Measurements from ENCODE around the gene DNAAF5. TPM values are rescaled to one million over a fixed set of nuclear protein-coding genes. Genes with fewer than 3 reads are reported as not detected.

The DNAAF5 gene
- total and polyA plus RNA-seq, 2 experiments from 2014 or later, result 32.7 to 93.8 TPM

DNA sequence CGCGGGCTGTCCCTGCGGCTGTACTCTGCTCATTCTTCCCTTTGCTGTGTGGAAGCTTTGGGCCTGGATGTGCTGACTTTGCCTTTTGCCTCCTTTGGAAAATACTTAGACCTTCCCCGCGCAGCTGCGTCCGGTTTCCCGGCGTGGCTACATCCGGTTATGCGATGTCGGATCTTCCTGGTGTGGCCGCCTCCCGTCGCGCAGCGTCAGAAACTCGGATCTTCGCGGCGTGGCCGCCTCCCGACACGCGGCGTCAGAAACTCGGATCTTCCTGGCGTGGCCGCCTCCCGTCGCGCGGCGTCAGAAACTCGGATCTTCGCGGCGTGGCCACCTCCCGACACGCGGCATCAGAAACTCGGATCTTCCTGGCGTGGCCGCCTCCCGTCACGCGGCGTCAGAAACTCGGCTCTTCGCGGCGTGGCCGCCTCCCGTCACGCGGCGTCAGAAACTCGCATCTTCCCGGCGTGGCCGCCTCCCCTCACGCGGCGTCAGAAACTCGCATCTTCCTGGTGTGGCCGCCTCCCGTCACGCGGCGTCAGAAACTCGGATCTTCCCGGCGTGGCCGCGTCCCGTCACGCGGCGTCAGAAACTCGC, 55.5 kb downstream of the DNAAF5 start:
- H3K27ac ChIP-seq, result peak overlapping the region; percentile 68
- H3K27me3 ChIP-seq, result no peaks in the 10 kb centered on the region
- DNase-seq (ENCODE audit: low read depth in 1 of 2, low spot score in 1 of 2), result no peak
- no peaks in the 10 kb centered on the region for H3K4me1 ChIP-seq (ENCODE audit: low read depth)
- H3K9me3 ChIP-seq (ENCODE audit: low read depth), result no peaks in the 10 kb centered on the region
- TF ChIP-seq, protein P1, sequence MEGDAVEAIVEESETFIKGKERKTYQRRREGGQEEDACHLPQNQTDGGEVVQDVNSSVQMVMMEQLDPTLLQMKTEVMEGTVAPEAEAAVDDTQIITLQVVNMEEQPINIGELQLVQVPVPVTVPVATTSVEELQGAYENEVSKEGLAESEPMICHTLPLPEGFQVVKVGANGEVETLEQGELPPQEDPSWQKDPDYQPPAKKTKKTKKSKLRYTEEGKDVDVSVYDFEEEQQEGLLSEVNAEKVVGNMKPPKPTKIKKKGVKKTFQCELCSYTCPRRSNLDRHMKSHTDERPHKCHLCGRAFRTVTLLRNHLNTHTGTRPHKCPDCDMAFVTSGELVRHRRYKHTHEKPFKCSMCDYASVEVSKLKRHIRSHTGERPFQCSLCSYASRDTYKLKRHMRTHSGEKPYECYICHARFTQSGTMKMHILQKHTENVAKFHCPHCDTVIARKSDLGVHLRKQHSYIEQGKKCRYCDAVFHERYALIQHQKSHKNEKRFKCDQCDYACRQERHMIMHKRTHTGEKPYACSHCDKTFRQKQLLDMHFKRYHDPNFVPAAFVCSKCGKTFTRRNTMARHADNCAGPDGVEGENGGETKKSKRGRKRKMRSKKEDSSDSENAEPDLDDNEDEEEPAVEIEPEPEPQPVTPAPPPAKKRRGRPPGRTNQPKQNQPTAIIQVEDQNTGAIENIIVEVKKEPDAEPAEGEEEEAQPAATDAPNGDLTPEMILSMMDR (IDR thresholded peaks at IDR 0.05; ENCODE audit: low read depth, low read length), result no peak
- peaks cover 21% of the 10 kb centered on the region for H3K36me3 ChIP-seq
- no peak overlapping the region for H3K4me3 ChIP-seq

DNA sequence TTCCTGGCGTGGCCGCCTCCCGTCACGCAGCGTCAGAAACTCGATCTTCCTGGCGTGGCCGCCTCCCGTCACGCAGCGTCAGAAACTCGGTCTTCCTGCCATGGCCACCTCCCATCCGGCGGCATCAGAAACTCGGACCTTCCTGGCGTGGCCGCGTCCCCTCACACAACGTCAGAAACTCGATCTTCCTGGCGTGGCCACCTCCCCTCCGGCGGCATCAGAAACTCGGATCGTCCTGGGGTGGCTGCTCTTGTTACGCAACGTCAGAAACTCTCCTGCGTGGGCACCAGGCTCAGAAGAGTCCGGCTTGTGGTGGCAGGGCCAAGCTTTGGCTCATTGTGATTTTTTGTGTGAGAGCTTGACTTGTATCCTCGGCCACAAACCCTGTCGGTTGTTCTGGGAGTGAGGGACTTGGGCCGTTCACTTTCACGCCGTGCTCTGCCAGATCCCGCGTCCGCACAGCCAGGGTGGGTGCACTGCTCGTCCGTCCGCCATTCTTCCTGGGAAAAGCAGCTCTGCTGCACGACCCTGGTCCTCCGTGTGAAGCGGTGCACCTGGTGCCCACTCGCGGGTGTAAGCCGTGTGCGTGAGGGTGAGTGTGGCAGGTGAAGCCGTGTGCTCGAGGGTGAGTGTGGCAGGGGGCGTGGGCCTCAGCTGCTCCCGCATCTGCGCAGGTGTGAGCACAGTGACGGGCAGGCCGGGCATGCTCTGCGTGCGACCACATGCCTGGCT, 56.4 kb downstream of the DNAAF5 start:
- no peak for DNase-seq (ENCODE audit: low read depth in 1 of 2, low spot score in 1 of 2)
- TF ChIP-seq, protein P1 (IDR thresholded peaks at IDR 0.05; ENCODE audit: low read depth, low read length), result no peak
- H3K9me3 ChIP-seq (ENCODE audit: low read depth), result no peaks in the 10 kb centered on the region
- no peaks in the 10 kb centered on the region for H3K4me1 ChIP-seq (ENCODE audit: low read depth)
- H3K27me3 ChIP-seq, result no peaks in the 10 kb centered on the region
- peaks cover 21% of the 10 kb centered on the region for H3K36me3 ChIP-seq
- no peak overlapping the region for H3K4me3 ChIP-seq
- H3K27ac ChIP-seq, result no peak overlapping the region

DNA sequence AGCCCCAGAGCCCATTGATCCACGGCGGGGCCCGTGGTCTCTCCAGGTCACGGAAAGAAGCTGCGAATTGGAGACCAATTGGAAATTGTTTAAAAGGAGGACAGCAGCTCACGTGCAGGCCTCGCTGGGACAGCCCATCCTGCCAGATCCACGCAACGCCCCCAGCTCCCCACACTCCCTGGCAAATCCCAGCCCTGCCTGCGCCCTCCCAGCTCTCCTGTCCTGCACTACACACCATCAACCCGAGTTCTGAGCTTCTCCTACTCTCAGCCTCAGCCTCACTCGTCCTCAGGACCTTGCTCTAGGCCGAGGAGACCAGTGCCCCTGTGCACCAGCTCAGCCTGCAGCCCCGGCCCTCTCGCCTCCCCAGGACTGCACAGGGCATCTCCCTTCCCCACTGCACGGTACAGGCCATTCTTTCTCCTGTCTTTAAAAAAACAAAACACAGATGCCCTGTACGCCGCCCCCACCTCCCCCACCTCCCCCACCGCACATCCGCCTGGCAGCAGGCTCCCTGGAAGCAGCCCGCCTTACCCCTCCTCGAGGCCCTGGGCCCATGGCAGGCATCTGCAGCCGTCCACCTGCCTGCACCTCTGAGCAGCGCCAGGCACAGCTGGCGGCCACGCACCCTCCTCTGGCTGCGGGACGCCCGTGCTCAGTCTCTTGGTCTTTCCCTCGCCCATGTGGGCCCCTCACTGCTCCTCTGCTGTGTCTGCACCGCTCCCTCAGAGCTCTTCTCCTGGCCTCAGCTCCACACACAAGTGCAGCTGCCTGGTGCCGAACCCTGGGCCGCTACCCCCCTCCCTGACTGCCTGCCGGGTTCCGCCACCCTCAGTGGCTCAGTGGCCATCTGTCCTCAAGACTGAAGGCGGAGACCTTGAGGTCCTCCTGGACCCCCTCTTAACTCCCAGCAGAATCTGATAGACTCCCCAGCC, 57.3 kb downstream of the DNAAF5 start:
- H3K9me3 ChIP-seq (ENCODE audit: low read depth), result no peaks in the 10 kb centered on the region
- H3K4me3 ChIP-seq, result no peak overlapping the region
- H3K36me3 ChIP-seq, result peaks cover 20% of the 10 kb centered on the region
- TF ChIP-seq, protein P1 (IDR thresholded peaks at IDR 0.05; ENCODE audit: low read depth, low read length), result no peak
- H3K27ac ChIP-seq, result no peak overlapping the region
- no peaks in the 10 kb centered on the region for H3K4me1 ChIP-seq (ENCODE audit: low read depth)
- DNase-seq (ENCODE audit: low read depth in 1 of 2, low spot score in 1 of 2), result no peak
- no peaks in the 10 kb centered on the region for H3K27me3 ChIP-seq

DNA sequence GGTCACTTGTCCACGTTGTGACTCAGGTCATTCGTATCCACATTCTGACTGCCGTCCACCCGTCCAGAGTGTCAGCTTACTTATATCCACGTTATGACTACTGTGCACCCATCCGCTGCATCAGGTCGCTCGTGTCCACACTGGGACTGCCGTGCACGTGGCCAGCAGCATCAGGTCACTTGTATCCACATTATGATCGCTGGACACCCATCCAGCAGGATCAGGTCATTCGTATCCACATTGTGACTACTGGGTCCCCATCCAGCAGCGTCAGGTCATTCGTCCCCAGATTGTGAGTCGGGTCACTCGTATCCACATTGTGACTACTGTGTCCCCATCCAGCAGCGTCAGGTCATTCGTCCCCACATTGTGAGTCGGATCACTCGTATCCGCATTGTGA, 58.5 kb downstream of the DNAAF5 start:
- TF ChIP-seq, protein P1 (IDR thresholded peaks at IDR 0.05; ENCODE audit: low read depth, low read length), result no peak
- Histone ChIP-seq H3K4me1 (ENCODE audit: low read depth) (no peaks in the 10 kb centered on the region), H3K9me3 (ENCODE audit: low read depth) (no peaks in the 10 kb centered on the region), H3K36me3 (peaks cover 20% of the 10 kb centered on the region), H3K27me3 (no peaks in the 10 kb centered on the region), H3K4me3 (no peak overlapping the region), H3K27ac (no peak overlapping the region)
- DNase-seq (ENCODE audit: low read depth in 1 of 2, low spot score in 1 of 2), result no peak

DNA sequence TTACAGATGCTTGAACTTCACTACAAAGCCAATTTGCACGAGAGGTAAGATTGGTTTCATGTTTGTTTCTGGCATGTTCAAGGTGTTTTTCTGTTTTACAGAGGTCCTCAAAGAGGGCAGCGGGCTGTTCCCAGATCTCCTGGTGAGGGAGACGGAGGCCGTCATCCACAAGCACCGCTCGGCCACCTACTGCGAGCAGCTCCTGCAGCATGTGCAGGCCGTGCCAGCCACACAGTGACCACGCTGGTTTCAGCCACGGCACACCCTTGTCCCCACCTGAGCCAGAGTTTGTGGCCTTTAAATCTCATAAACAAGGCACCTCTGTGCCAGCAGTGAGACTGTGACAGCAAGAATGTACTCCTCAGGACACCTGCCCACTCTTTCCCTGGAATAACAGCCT, 58.9 kb downstream of the DNAAF5 start:
- DNase-seq (ENCODE audit: low read depth in 1 of 2, low spot score in 1 of 2), result no peak

More for the DNA sequence above, 58.9 kb downstream of the DNAAF5 start:
- H3K4me1 ChIP-seq (ENCODE audit: low read depth), result no peaks in the 10 kb centered on the region
- H3K9me3 ChIP-seq (ENCODE audit: low read depth), result no peaks in the 10 kb centered on the region
- H3K4me3 ChIP-seq, result no peak overlapping the region
- peaks cover 20% of the 10 kb centered on the region for H3K36me3 ChIP-seq
- TF ChIP-seq, protein P1 (IDR thresholded peaks at IDR 0.05; ENCODE audit: low read depth, low read length), result no peak
- no peak overlapping the region for H3K27ac ChIP-seq
- H3K27me3 ChIP-seq, result no peaks in the 10 kb centered on the region
